Activated CD4-positive, alpha-beta T cell treated with anti-CD3 and anti-CD28 coated beads for 1 hour (primary cell): ENCODE data around the gene GPM6B.
"Not testable (repeated sequence)": the region's sequence is repeated elsewhere in the genome, so short reads cannot be mapped to it uniquely, and the experiment has no call there.

Experiments used
- DNase-seq: peaks from one replicate; pipeline ENCODE4 v3.0.0-alpha.2; 2020

The GPM6B gene

GRCh38 chrX:13761606-13762414 lies 55.1 kb downstream of the GPM6B start:
- DNase-seq, result no peak

GRCh38 chrX:13760426-13760825 lies 56.5 kb downstream of the GPM6B start:
- DNase-seq, result no peak

- no peak for DNase-seq
Measured at GRCh38 chrX:13759152-13759718, 57.7 kb downstream of the GPM6B start.

GRCh38 chrX:13756381-13756780 lies 60.5 kb downstream of the GPM6B start:
- no peak for DNase-seq

- DNase-seq, result no peak
Measured at GRCh38 chrX:13755254-13755653, 61.6 kb downstream of the GPM6B start.

- DNase-seq, result no peak
Measured at GRCh38 chrX:13754765-13755164, 62.1 kb downstream of the GPM6B start.

GRCh38 chrX:13752646-13753045 lies 64.2 kb downstream of the GPM6B start:
- DNase-seq, result no peak

- DNase-seq, result no peak
Measured at GRCh38 chrX:13752141-13752540, 64.8 kb downstream of the GPM6B start.

- DNase-seq, result no peak
Measured at GRCh38 chrX:13750812-13751211, 66.1 kb downstream of the GPM6B start.

GRCh38 chrX:13750204-13750603 lies 66.7 kb downstream of the GPM6B start:
- DNase-seq, result no peak

GRCh38 chrX:13748486-13748885 lies 68.4 kb downstream of the GPM6B start:
- no peak for DNase-seq

GRCh38 chrX:13747836-13748235 lies 69.1 kb downstream of the GPM6B start:
- no peak for DNase-seq

- no peak for DNase-seq
Measured at GRCh38 chrX:13742397-13743176, 74.3 kb downstream of the GPM6B start.

- no peak for DNase-seq
Measured at GRCh38 chrX:13741695-13742094, 75.2 kb downstream of the GPM6B start.

- peak; percentile 81 for DNase-seq
Measured at GRCh38 chrX:13734278-13735172, 82.4 kb downstream of the GPM6B start, which contains the start of the genes OFD1 and TRAPPC2. Gene OFD1, plus strand, starts transcription at chrX:13734748. Its CDS starts 324 bp downstream, at chrX:13735072. Gene TRAPPC2, minus strand, starts transcription at chrX:13734620. Its CDS starts 14,657 bp downstream, at chrX:13719963.

GRCh38 chrX:13733506-13733905 lies 83.4 kb downstream of the GPM6B start:
- DNase-seq, result no peak

- DNase-seq, result no peak
Measured at GRCh38 chrX:13732246-13733067, 84.4 kb downstream of the GPM6B start.

- not testable (repeated sequence) for DNase-seq
Measured at GRCh38 chrX:13730523-13730922, 86.4 kb downstream of the GPM6B start.

GRCh38 chrX:13726583-13726982 lies 90.3 kb downstream of the GPM6B start:
- not testable (repeated sequence) for DNase-seq

- DNase-seq, result peak; percentile 12
Measured at GRCh38 chrX:13724878-13725277, 92.0 kb downstream of the GPM6B start.

- DNase-seq, result no peak
Measured at GRCh38 chrX:13721819-13722519, 94.9 kb downstream of the GPM6B start.
